Activated T-cell treated with anti-CD3 and anti-CD28 coated beads, Interleukin-2, amount 50 U/mL, for 4 hours (primary cell): Measurements from ENCODE around the gene ALKBH2. TPM values are rescaled to one million over a fixed set of nuclear protein-coding genes. Genes with fewer than 3 reads are reported as not detected.
A peak's percentile ranks its signal among the peaks of the same experiment; 100 is the strongest.

ENCODE experiments used
- ATAC-seq, 2 donors: fragments of 200-7000 bp; cut with Tn5 transposase; one replicate each; pipeline ENCODE4 v1.10.0; 2021
- DNase-seq: peaks from one replicate; pipeline ENCODE4 v3.0.0-alpha.2; 2020
- H3K27me3 Mint-ChIP-seq: one replicate; pipeline ENCODE4 v1.8.0; 2021; ENCODE audit warnings: low read depth, mixed read lengths
- H3K36me3 Mint-ChIP-seq: one replicate; pipeline ENCODE4 v1.8.0; 2022; ENCODE audit warnings: mixed read lengths; ENCODE audit not compliant: insufficient read depth
- H3K4me1 Mint-ChIP-seq: one replicate; pipeline ENCODE4 v1.8.0; 2021; ENCODE audit warnings: low read depth, mixed read lengths
- H3K4me3 Mint-ChIP-seq: one replicate; pipeline ENCODE4 v1.8.0; 2021; ENCODE audit warnings: mild to moderate bottlenecking, moderate library complexity, mixed read lengths
- H3K9me3 Mint-ChIP-seq: one replicate; pipeline ENCODE4 v1.8.0; 2021; ENCODE audit warnings: mixed read lengths
- total RNA-seq, 3 donors: library from RNA; stranded (reverse); gene quantifications; one replicate each; pipeline ENCODE4 v1.2.1, GENCODE V29; 2021

Gene ALKBH2
- total RNA-seq = 10 to 100 TPM; 59.8 to 73.2 (median 71.4) TPM

DNA sequence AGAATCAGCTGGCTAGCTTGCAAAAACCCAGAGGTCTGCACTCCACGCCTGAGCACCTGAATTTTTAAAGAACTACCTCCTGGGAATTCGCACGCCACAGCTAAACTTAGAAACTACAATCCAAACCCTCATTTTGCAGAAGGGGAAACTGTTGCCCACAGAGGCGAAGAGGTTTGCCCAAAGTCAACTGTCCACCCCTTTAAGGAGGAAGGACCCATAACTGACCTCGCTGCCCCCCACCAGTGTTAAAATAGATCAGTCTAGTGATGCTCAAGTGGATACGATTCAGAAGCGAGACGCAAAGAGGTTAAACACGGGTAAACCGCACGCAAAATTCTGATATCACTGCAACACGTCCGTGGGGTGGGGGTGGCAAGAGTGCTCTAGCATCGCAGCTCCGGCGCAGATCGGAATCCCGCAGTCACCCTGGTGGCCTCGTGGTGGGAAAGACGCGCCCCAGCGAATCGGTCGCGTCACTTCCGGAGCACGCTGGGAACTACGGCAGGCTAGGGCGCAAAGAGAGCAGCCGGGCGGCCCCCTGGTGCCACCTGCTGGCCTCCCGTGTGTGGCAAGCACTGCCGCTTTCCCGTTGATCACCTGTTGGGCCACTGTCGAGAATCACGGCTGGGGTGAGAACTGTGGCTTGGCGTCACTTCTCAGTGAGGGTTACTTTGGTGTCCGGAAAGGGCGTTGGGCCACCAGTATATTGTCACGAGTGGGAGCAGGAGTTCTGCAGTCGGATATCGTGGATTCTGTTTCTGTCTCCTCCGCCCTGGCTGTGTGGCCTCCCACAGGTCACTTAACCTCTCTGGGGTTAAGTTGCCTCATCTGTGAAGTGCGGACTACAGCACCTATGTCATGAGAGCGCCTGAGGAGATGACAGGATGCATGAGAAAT lies at the start of gene ALKBH2:
TSS of gene ALKBH2 (minus strand) at position 451 of the 897 bp plus-strand sequence. CDS start 686 bp downstream, outside the sequence.
- Mint-ChIP-seq H3K36me3 (peaks cover 14% of the 10 kb centered on the region), H3K4me1 (peaks cover 33% of the 10 kb centered on the region), H3K27me3 (no peaks in the 10 kb centered on the region), H3K4me3 (peak within 1 kb of the TSS; percentile 87), H3K9me3 (no peaks in the 10 kb centered on the region)
- peak; percentile 95 for DNase-seq
- ATAC-seq = peak; percentile 67 to 69

DNA sequence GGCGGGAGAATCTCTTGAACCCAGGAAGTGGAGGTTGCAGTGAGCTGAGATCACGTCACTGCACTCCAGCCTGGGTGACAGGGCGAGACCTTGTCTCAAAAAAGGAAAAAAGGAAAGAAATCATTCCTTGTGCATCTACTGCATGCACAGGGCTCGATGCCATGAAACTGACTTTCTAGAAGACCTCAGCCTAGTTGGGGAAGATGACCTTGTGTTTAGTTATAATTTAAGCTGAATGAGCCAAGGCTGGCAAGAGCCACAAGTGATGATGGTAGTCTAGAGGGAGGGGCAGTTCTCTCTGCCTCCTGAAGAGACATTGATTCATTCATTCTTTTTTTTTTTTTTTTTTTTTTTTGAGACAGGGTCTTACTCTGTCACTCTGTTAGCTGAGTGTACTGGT lies 47.3 kb upstream of the ALKBH2 start:
- DNase-seq = no peak
- Mint-ChIP-seq H3K27me3 (no peaks in the 10 kb centered on the region), H3K9me3 (peaks cover 7% of the 10 kb centered on the region), H3K4me3 (no peak overlapping the region), H3K4me1 (peaks cover 10% of the 10 kb centered on the region), H3K36me3 (peaks cover 2% of the 10 kb centered on the region)
- no peak for ATAC-seq

DNA sequence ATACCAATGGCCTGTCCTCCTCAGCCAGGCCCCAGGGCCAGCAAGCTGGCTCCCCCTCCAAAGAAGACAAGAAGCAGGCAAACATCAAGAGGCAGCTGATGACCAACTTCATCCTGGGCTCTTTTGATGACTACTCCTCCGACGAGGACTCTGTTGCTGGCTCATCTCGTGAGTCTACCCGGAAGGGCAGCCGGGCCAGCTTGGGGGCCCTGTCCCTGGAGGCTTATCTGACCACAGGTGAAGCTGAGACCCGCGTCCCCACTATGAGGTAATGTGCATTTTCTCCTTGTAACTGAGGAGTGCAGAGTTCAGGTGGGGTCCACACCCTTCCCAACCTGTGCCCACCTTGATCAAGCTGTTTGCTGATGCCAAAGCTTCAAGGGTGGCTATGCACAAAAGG lies 46.5 kb upstream of the ALKBH2 start:
- H3K4me3 Mint-ChIP-seq = no peak overlapping the region
- H3K36me3 Mint-ChIP-seq = peaks cover 2% of the 10 kb centered on the region
- ATAC-seq (no peak), DNase-seq (no peak)
- peaks cover 7% of the 10 kb centered on the region for H3K9me3 Mint-ChIP-seq
- H3K4me1 Mint-ChIP-seq = peaks cover 10% of the 10 kb centered on the region
- no peaks in the 10 kb centered on the region for H3K27me3 Mint-ChIP-seq

DNA sequence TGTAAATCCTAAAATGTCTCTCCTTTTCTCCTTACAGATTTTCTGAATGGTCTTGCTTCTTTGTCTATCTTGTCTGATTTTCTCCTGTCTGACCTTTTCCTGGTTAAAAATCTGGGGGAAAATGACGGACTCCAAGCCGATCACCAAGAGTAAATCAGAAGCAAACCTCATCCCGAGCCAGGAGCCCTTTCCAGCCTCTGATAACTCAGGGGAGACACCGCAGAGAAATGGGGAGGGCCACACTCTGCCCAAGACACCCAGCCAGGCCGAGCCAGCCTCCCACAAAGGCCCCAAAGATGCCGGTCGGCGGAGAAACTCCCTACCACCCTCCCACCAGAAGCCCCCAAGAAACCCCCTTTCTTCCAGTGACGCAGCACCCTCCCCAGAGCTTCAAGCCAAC lies 46.1 kb upstream of the ALKBH2 start:
- peaks cover 10% of the 10 kb centered on the region for H3K4me1 Mint-ChIP-seq
- H3K36me3 Mint-ChIP-seq = peaks cover 2% of the 10 kb centered on the region
- H3K9me3 Mint-ChIP-seq = peaks cover 7% of the 10 kb centered on the region
- H3K27me3 Mint-ChIP-seq = no peaks in the 10 kb centered on the region
- no peak for DNase-seq
- no peak overlapping the region for H3K4me3 Mint-ChIP-seq
- ATAC-seq = no peak

- no peaks in the 10 kb centered on the region for H3K4me1 Mint-ChIP-seq
- DNase-seq = no peak
- H3K27me3 Mint-ChIP-seq = no peaks in the 10 kb centered on the region
- no peak overlapping the region for H3K4me3 Mint-ChIP-seq
- ATAC-seq = no peak
- peaks cover 7% of the 10 kb centered on the region for H3K9me3 Mint-ChIP-seq
- peaks cover 2% of the 10 kb centered on the region for H3K36me3 Mint-ChIP-seq
Measured at GRCh38 chr12:109137055-109137454, 43.8 kb upstream of the ALKBH2 start.

- Mint-ChIP-seq H3K9me3 (peaks cover 7% of the 10 kb centered on the region), H3K36me3 (no peaks in the 10 kb centered on the region), H3K4me3 (no peak overlapping the region), H3K4me1 (no peaks in the 10 kb centered on the region), H3K27me3 (no peaks in the 10 kb centered on the region)
- DNase-seq = no peak
- no peak for ATAC-seq
Measured at GRCh38 chr12:109134186-109134917, 41.1 kb upstream of the ALKBH2 start.

DNA sequence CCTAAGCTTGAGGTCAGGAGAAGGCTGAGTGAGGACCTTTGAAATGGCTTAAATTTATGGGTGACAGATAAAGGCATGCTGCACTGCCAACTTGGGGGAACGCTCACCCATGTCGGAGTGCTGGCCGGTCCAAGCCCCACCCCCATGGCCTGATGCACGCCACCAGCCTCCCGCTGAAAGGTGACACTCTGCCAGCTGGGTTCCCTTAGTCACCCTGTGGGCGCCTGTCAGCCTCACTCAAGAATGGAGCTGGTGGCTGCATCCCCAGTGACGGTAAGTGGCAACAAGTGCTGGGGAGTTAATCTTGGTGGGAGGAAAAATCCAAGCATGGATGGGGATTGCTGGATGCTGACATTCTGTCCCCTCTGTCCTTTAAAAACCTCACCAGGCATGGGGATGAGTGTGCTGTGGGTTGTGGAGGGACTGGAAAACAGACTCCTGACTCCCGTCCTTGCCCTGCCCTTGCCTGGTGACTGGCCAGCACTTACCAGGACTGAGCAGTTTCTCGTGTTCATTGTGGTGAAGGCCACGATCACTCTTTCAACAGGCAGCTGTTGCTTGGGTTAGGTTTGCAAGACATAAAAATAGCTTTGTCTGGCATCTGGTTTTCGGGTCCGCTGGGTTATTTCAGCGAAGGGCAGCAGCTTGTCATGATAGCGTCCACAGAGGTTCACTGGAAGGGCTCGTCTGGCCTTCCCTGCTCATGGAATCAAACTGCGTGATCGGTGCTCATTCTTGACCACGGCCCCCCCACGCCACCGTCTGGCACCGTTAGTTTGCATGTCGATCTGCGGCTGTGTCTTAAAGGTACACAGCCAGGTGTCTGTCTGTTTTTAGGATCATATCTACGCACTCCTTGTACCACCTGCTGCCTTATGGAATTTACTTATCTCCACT lies 38.1 kb upstream of the ALKBH2 start:
- Mint-ChIP-seq H3K36me3 (no peaks in the 10 kb centered on the region), H3K9me3 (peaks cover 3% of the 10 kb centered on the region), H3K4me1 (no peaks in the 10 kb centered on the region), H3K27me3 (no peaks in the 10 kb centered on the region), H3K4me3 (no peak overlapping the region)
- ATAC-seq = no peak
- no peak for DNase-seq

DNA sequence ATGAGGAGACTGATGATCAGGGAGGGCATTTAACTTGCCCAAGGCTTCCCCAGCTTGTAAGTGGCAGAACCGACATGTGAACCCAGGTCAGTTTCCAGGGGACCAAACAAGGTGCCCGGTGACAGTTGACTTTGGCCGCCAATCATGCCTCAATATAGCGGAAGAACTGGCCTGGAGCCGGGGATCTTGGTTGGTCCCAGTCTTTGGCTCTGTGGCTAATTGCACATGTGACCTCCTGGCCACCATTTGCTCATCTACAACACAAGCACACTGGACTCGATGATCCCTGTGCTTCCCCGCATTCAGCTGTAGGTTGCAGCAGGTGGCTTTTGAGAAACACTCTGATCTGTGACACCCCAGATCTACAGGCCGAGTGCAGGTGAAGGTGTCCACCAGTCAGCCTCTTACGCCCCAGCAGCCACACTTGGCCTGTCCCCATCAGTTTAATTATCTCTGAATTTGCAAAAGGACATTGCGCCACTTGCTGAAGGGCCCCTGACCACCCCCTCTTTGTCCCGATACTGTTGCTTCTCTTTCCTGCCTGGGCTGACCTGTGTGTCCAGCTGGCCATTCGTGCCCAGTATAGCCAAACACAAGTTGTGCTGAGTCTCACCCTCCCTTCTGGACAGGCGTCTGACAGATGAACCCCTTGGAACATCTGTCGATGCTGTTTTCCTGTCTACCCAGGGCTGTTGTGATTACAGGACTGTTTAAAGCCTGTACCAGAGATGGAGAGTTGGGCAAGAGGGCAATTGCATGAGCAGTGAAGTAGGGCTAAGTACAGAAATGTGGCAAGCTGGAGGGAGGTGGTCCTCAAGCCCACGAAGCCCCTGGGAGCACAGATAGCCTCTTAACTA lies 37.3 kb upstream of the ALKBH2 start:
- Mint-ChIP-seq H3K4me3 (no peak overlapping the region), H3K9me3 (no peaks in the 10 kb centered on the region), H3K36me3 (peaks cover 3% of the 10 kb centered on the region), H3K4me1 (no peaks in the 10 kb centered on the region), H3K27me3 (no peaks in the 10 kb centered on the region)
- DNase-seq = no peak
- ATAC-seq = no peak

GRCh38 chr12:109127533-109128242 lies 34.4 kb upstream of the ALKBH2 start:
- Mint-ChIP-seq H3K36me3 (peaks cover 3% of the 10 kb centered on the region), H3K4me3 (no peak overlapping the region), H3K9me3 (no peaks in the 10 kb centered on the region), H3K27me3 (no peaks in the 10 kb centered on the region), H3K4me1 (no peaks in the 10 kb centered on the region)
- ATAC-seq = no peak
- DNase-seq = no peak

- no peaks in the 10 kb centered on the region for H3K4me1 Mint-ChIP-seq
- H3K27me3 Mint-ChIP-seq = no peaks in the 10 kb centered on the region
Measured at GRCh38 chr12:109126784-109127183, 33.5 kb upstream of the ALKBH2 start.

DNA sequence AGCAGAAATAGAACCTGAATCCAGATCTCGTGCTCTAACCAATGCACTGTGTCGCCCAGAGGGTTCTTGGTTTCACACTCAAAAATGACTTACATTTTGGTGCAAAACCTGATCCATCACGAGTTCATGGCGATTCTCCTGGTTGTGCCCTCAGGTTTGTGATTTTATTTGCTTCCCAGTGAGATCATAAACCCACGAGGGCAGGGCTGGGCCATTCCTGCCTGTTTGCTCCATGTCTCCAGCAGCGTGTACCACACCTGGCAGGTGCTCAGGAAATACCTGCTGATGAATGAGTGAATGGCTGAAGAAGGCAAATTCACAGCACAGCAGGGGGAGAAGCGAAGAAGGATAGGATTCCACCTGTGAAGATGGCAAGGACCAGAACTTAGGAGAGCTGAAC lies 32.5 kb upstream of the ALKBH2 start:
- H3K9me3 Mint-ChIP-seq = no peaks in the 10 kb centered on the region
- H3K4me1 Mint-ChIP-seq = no peaks in the 10 kb centered on the region
- no peaks in the 10 kb centered on the region for H3K27me3 Mint-ChIP-seq
- H3K36me3 Mint-ChIP-seq = peaks cover 3% of the 10 kb centered on the region
- no peak for ATAC-seq
- H3K4me3 Mint-ChIP-seq = no peak overlapping the region
- no peak for DNase-seq

More at GRCh38 chr12:109126784-109127183, 33.5 kb upstream of the ALKBH2 start:
- H3K9me3 Mint-ChIP-seq = no peaks in the 10 kb centered on the region
- peaks cover 3% of the 10 kb centered on the region for H3K36me3 Mint-ChIP-seq
- DNase-seq = no peak
- ATAC-seq = no peak
- no peak overlapping the region for H3K4me3 Mint-ChIP-seq

DNA sequence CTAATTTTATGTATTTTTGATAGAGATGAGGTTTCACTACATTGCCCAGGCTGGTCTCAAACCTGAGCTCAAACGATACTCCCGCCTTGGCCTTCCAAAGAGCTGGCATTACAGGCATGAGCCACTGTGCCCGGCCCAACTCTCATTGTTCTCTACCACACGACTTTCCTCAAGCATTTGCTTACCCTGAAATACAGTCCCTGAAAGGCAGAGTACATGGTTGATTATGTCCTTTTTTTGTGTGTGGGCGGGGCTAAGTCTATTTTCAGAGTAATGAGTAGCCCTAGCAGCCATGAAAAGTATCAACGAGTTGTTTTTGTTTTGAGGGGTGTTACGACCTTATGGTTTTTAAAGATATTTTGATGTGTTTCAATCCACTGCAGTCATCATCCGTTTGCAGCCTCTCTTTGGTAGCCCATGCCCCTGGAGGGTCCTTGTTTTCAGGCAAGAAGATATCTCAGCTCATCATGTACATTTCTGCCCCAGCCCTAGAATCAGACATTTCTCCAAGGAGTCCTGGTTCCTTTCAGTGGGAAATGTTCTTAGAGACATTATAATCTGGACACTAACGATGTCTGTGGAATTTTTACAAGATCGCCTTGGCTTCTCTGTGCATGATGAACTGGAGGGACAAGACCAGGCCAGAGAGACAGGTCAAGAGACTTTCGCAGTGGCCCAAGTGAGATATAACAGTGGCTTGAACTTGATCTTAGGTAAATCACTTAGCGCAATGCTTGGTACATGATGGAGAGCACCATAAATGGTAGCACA lies 31.8 kb upstream of the ALKBH2 start:
- no peaks in the 10 kb centered on the region for H3K27me3 Mint-ChIP-seq
- no peak for ATAC-seq
- no peaks in the 10 kb centered on the region for H3K9me3 Mint-ChIP-seq
- DNase-seq = no peak
- peaks cover 3% of the 10 kb centered on the region for H3K36me3 Mint-ChIP-seq
- no peak overlapping the region for H3K4me3 Mint-ChIP-seq
- H3K4me1 Mint-ChIP-seq = no peaks in the 10 kb centered on the region
